ENCODE data around the gene REXO1. TPM values are rescaled to one million over a fixed set of nuclear protein-coding genes. Genes with fewer than 3 reads are reported as not detected.

Gene REXO1
- total and polyA plus RNA-seq, 2 of the 13 experiments (the other 11 are each of a cell fraction or from before 2014, with no cell fraction given), result 5.0 to 11.2 TPM

GRCh38 chr19:1839658-1840540 lies 8.4 kb downstream of the REXO1 start (continued):
- TF ChIP-seq ZNF556 (CRISPR knock-in tag; IDR thresholded peaks at IDR 0.05; ENCODE audit: borderline replicate concordance) (0 out of 2 replicates have a peak, but pooled peaks have one; percentile 36), ZNF318 (CRISPR knock-in tag; IDR thresholded peaks at IDR 0.05) (0 out of 2 replicates have a peak, but pooled peaks have one; percentile 48), ZNF501 (CRISPR knock-in tag; IDR thresholded peaks at IDR 0.05) (no peak), HNF4A (CRISPR knock-in tag; IDR thresholded peaks at IDR 0.05) (peak; percentile 77), ZNF598 (CRISPR knock-in tag; IDR thresholded peaks at IDR 0.05; ENCODE audit: borderline replicate concordance) (no peak), SNRNP70 (IDR thresholded peaks at IDR 0.05; ENCODE audit: low read depth, low read length) (no peak), ZNF580 (CRISPR knock-in tag; IDR thresholded peaks at IDR 0.05; ENCODE audit: borderline replicate concordance, low read depth) (no peak), ZNF326 (CRISPR knock-in tag; IDR thresholded peaks at IDR 0.05; ENCODE audit: borderline replicate concordance) (no peak), JUND (CRISPR knock-in tag; IDR thresholded peaks at IDR 0.05) (no peak), SKIL (CRISPR knock-in tag; IDR thresholded peaks at IDR 0.05; ENCODE audit: borderline replicate concordance) (peak; percentile 25; the same call in 1 of the 2 replicates), ZNF775 (CRISPR knock-in tag; IDR thresholded peaks at IDR 0.05; ENCODE audit: borderline replicate concordance) (no peak), HNRNPL (IDR thresholded peaks at IDR 0.05; ENCODE audit: low read depth, low read length) (peak; percentile 93), NR2C2 (CRISPR knock-in tag; IDR thresholded peaks at IDR 0.05; ENCODE audit: borderline replicate concordance) (no peak), RFXANK (CRISPR knock-in tag; IDR thresholded peaks at IDR 0.05) (no peak), ZNF800 (CRISPR knock-in tag; IDR thresholded peaks at IDR 0.05) (0 out of 2 replicates have a peak, but pooled peaks have one; percentile 41), MIER3 (CRISPR knock-in tag; IDR thresholded peaks at IDR 0.05; ENCODE audit: borderline replicate concordance) (no peak)

Measured in HepG2 (cell line).